ENCODE measurements around the gene SOX6. TPM values are rescaled to one million over a fixed set of nuclear protein-coding genes. Genes with fewer than 3 reads are reported as not detected.

The SOX6 gene
- total RNA-seq, 3 donors from 2014 or later, result 2.0 to 8.0 (median 7.9) TPM

GRCh38 chr11:16341853-16342252 lies 14.5 kb downstream of the SOX6 start:
- Histone ChIP-seq H3K9me3 (no peaks in the 10 kb centered on the region), H3K27ac (no peak overlapping the region), H3K4me1 (no peaks in the 10 kb centered on the region), H3K27me3 (no peaks in the 10 kb centered on the region), H3K4me3 (no peak overlapping the region), H3K36me3 (no peaks in the 10 kb centered on the region)
- intact Hi-C loops (cut with DNase I; ENCODE audit: low total_unique reads), result no loop called here
- TF ChIP-seq CTCF (IDR thresholded peaks at IDR 0.05), result no peak
- no peak for TF ChIP-seq POLR2AphosphoS5 (IDR thresholded peaks at IDR 0.05)
- no peak for TF ChIP-seq POLR2A (IDR thresholded peaks at IDR 0.05)
- no peak for DNase-seq (ENCODE audit: low spot score in 2 of 2)

GRCh38 chr11:16338393-16338792 lies 18.0 kb downstream of the SOX6 start:
- DNase-seq (ENCODE audit: low spot score in 2 of 2), result no peak
- Histone ChIP-seq H3K36me3 (no peaks in the 10 kb centered on the region), H3K27ac (no peak overlapping the region), H3K4me3 (no peak overlapping the region), H3K27me3 (no peaks in the 10 kb centered on the region), H3K4me1 (no peaks in the 10 kb centered on the region), H3K9me3 (no peaks in the 10 kb centered on the region)
- TF ChIP-seq POLR2AphosphoS5 (IDR thresholded peaks at IDR 0.05) (no peak), CTCF (IDR thresholded peaks at IDR 0.05) (no peak), POLR2A (IDR thresholded peaks at IDR 0.05) (no peak)
- intact Hi-C loops (cut with DNase I; ENCODE audit: low total_unique reads), result no loop called here

GRCh38 chr11:16337421-16338213 lies 18.7 kb downstream of the SOX6 start:
- Histone ChIP-seq H3K4me3 (no peak overlapping the region), H3K9me3 (no peaks in the 10 kb centered on the region), H3K4me1 (no peaks in the 10 kb centered on the region), H3K27me3 (no peaks in the 10 kb centered on the region), H3K36me3 (no peaks in the 10 kb centered on the region), H3K27ac (no peak overlapping the region)
- TF ChIP-seq POLR2A (IDR thresholded peaks at IDR 0.05) (no peak), CTCF (IDR thresholded peaks at IDR 0.05) (no peak), POLR2AphosphoS5 (IDR thresholded peaks at IDR 0.05) (no peak)
- no peak for DNase-seq (ENCODE audit: low spot score in 2 of 2)
- intact Hi-C loops (cut with DNase I; ENCODE audit: low total_unique reads), result no loop called here

GRCh38 chr11:16336721-16337120 lies 19.6 kb downstream of the SOX6 start:
- TF ChIP-seq POLR2AphosphoS5 (IDR thresholded peaks at IDR 0.05) (no peak), CTCF (IDR thresholded peaks at IDR 0.05) (no peak), POLR2A (IDR thresholded peaks at IDR 0.05) (no peak)
- no peak overlapping the region for H3K4me3 ChIP-seq
- no peaks in the 10 kb centered on the region for H3K36me3 ChIP-seq
- H3K27me3 ChIP-seq, result no peaks in the 10 kb centered on the region
- H3K9me3 ChIP-seq, result no peaks in the 10 kb centered on the region
- intact Hi-C loops (cut with DNase I; ENCODE audit: low total_unique reads), result no loop called here
- H3K4me1 ChIP-seq, result no peaks in the 10 kb centered on the region
- H3K27ac ChIP-seq, result no peak overlapping the region
- no peak for DNase-seq (ENCODE audit: low spot score in 2 of 2)

GRCh38 chr11:16336204-16336603 lies 20.1 kb downstream of the SOX6 start:
- no peaks in the 10 kb centered on the region for H3K27me3 ChIP-seq
- no peak for DNase-seq (ENCODE audit: low spot score in 2 of 2)
- no peak for TF ChIP-seq CTCF (IDR thresholded peaks at IDR 0.05)
- H3K4me1 ChIP-seq, result no peaks in the 10 kb centered on the region
- H3K4me3 ChIP-seq, result no peak overlapping the region
- no peak overlapping the region for H3K27ac ChIP-seq
- no peaks in the 10 kb centered on the region for H3K36me3 ChIP-seq
- no peaks in the 10 kb centered on the region for H3K9me3 ChIP-seq
- intact Hi-C loops (cut with DNase I; ENCODE audit: low total_unique reads), result no loop called here
